GM21737 (cell line): ENCODE results near the gene BAG3.
"Not testable (repeated sequence)": the region's sequence is repeated elsewhere in the genome, so short reads cannot be mapped to it uniquely, and the experiment has no call there.

Source experiments
- ATAC-seq: cut with Tn5 transposase; IDR thresholded peaks from one replicate; pipeline ENCODE4 v1.9.1; 2021; ENCODE audit warnings: mild to moderate bottlenecking, moderate library complexity; ENCODE audit not compliant: unreplicated experiment

BAG3 gene

DNA sequence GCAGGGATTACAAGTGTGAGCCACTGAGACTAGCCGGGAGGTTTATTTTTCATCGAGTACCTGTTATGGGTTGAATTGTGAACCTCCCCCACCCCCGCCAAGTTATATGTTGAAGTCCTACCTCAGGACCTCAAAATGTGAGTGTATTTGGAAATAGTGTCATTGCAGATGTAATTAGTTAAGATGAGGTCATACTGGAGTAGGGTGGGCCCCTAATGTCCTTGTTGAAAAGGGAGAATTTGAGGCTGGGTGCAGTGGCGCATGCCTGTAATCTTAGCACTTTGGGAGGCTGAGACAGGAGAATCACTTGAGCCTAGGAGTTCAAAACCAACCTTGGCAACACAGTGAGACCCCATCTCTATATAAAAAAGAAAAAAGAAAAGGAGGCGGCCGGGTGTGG, 10.8 kb upstream of the BAG3 start:
- no peak for ATAC-seq

- ATAC-seq, result no peak
Observed at GRCh38 chr10:119640875-119641526, 10.2 kb upstream of the BAG3 start.

DNA sequence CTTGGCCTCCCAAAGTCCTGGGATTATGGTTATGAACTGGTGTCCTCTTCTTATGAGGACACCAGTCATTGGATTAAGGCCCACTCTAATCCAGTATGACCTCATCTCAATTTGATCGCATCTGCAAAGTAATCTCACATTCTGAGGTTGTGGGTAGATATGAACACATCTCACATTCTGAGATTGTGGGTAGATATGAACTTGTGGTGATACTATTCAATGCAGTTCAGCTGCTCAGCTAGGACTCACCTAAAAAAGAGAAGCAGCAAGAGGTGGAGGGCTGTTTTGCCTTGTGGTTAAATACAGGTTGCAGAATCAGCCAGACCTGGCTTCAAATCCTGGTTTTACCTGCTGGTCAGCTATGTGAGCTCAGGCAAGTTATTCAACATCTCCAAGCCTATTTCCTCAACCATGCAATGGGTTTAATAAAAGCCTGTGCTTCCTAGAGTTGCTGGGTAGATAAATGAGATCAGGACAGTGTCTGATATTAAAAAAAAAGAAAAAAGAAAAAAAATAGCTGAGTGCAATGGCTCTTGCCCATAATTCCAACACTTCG, 8.5 kb upstream of the BAG3 start:
- ATAC-seq, result no peak

DNA sequence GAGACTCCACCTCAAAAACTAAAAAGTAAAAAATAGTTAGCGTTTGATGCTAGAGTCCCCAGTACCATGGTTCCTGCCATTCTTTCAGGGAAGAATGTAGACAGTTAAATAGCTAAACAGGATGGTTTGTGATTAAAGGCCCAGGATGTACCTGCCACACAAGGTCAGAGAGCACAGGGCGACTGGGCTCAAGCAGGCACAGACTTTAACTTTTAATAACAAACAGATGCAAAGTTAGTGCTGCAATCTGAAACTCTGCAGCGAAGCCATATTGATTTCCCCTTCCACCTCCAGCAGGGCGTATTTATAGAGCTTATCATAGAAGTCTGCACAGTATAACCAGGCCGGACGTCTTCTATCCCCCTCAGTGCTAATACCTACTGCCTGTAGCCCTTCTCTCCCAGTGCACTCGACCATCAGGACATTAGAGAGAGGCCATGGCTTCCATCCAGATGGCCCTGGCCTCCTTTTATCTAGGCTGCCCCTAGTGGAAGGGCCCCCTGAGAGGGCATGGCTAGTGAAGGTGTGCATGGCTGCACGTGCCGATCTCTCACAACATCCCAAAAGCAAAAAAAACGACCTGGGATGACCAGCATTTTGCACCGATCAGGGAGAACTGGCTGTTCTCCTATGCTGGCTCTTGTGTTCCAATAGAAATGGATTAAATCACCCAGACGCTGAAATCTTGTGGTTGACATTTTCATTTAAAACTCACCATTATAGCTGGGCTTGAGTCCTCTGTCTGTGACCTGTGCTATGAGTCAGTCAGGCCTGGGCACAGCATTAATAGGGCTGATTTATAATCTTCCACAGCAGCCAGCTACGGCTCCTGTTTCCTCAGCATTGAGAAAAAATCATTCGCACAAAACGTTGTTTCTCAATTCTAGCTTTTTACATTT, 7.6 kb upstream of the BAG3 start:
- ATAC-seq, result no peak

- ATAC-seq, result no peak
Observed at GRCh38 chr10:119644205-119644814, 6.9 kb upstream of the BAG3 start.

- ATAC-seq, result no peak
Observed at GRCh38 chr10:119644994-119645393, 6.2 kb upstream of the BAG3 start.

- ATAC-seq, result no peak
Observed at GRCh38 chr10:119650062-119650461, 1.1 kb upstream of the BAG3 start.

DNA sequence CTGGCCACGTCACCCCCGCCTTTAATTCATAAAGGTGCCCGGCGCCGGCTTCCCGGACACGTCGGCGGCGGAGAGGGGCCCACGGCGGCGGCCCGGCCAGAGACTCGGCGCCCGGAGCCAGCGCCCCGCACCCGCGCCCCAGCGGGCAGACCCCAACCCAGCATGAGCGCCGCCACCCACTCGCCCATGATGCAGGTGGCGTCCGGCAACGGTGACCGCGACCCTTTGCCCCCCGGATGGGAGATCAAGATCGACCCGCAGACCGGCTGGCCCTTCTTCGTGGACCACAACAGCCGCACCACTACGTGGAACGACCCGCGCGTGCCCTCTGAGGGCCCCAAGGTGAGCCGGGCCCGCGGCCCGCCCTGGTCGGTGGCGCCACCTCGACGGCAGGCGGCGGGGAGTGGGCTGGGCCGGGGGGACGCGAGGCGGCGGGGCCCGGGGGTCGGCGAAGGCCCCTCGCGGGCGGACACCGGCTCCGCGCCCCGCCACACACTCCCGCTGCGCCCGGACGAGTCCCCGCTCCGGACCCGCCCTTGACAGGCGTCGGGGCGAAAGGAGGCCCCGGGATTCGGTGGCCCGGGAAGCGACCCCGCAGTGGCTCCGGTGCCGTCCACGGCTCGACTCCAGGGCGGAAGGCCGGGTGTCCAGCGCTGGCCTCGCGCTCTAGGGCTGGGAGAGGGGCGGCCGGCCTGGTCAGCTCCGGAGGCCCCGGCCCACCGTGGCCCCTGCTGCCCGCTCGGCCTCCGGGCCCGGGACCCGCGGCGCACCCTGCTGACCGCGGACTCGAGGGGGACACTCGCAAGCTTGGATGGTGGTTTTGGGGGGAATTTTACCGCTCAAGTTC, 557 bp downstream of the BAG3 start:
- ATAC-seq, result peak; percentile 33

DNA sequence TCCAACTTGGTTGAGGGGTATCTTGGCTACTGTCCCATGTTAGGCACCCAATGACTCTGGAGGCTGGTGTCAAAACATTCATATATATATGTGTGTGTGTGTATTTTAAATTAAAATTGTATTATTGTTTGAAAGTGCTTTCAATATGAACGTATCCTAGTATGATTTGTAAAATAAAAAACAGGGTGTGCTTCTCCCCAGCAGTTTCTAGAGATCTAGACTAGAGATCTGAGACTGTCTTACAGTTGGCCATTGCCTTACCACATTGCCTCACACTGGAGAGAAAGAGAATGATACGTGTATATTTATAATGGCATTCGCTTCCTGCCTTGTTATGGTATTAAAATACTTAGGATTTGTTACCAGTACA, 1.2 kb downstream of the BAG3 start:
- ATAC-seq, result no peak

DNA sequence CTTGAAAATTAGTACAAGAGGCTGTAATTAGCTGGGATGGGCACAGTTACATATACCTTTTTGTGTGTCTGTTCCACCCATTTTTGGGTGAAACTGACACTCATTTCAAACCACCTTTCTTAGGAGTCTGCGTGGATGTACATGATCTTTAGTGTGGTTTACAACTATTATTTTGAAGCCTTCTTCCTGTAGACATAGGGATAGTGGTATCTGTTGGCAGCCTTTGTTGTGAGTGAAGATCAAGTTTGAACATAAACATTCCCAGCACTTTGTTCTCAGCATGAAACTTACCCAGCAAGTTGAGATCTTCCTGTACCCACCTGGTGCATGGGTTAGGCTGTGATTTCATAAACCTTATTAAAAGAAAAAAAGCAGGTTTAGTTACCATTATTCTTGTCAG, 2.0 kb downstream of the BAG3 start:
- no peak for ATAC-seq

DNA sequence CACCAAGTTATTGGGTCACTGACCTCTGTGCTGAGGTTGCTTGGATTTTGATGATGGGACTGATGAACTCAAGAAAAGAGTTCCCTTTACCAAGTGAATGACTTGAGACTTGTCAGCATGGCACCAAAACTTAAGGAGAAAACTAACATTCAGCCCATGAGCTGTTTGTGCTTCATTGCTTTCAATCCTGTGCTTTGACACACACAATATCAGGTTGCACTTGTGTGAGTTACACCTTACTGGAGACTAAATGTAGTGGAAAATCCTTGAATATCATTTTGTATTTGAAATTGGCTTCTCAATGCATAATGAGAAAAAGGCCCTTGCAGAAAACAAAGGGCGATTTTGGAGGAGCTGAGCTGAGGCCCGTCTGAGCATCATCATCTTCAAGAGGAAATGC, 2.7 kb downstream of the BAG3 start:
- ATAC-seq, result no peak

- ATAC-seq, result no peak
Observed at GRCh38 chr10:119654540-119654939, 3.4 kb downstream of the BAG3 start.

- no peak for ATAC-seq
Observed at GRCh38 chr10:119655566-119656001, 4.4 kb downstream of the BAG3 start.

GRCh38 chr10:119656760-119657159, 5.6 kb downstream of the BAG3 start:
- no peak for ATAC-seq

GRCh38 chr10:119657725-119658124, 6.5 kb downstream of the BAG3 start:
- ATAC-seq, result no peak

- no peak for ATAC-seq
Observed at GRCh38 chr10:119658274-119658673, 7.1 kb downstream of the BAG3 start.

GRCh38 chr10:119659951-119660350, 8.8 kb downstream of the BAG3 start:
- ATAC-seq, result no peak

DNA sequence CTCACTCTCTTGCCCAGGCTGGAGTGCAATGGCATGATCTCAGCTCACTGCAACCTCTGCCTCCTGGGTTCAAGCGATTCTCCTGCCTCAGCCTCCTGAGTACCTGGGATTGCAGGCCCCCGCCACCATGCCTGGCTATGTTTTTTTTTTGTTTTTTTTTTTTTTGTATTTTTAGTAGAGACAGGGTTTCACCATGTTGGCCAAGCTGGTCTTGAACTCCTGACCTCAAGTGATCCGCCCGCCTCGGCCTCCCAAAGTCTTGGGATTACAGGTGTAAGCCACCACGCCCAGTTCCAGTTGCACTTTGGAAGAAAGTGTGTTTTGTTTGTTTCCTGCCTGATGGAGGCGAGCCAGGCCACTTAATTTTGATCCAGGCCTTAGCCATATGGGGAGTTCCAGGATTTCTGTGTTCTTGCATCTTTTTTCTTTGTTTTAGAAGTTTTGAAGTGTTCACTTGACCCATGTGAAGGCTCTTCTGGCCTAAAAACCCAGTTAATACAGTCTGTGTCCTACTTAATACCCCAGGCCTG, 11.0 kb downstream of the BAG3 start:
- ATAC-seq, result not testable (repeated sequence)

- no peak for ATAC-seq
Observed at GRCh38 chr10:119663866-119664698, 12.9 kb downstream of the BAG3 start.
